ENCODE results near the gene SLX9. TPM values are rescaled to one million over a fixed set of nuclear protein-coding genes. Genes with fewer than 3 reads are reported as not detected.

SLX9 gene
- total RNA-seq, 3 donors from 2014 or later, result 15.8 to 17.7 (median 17.0) TPM

DNA sequence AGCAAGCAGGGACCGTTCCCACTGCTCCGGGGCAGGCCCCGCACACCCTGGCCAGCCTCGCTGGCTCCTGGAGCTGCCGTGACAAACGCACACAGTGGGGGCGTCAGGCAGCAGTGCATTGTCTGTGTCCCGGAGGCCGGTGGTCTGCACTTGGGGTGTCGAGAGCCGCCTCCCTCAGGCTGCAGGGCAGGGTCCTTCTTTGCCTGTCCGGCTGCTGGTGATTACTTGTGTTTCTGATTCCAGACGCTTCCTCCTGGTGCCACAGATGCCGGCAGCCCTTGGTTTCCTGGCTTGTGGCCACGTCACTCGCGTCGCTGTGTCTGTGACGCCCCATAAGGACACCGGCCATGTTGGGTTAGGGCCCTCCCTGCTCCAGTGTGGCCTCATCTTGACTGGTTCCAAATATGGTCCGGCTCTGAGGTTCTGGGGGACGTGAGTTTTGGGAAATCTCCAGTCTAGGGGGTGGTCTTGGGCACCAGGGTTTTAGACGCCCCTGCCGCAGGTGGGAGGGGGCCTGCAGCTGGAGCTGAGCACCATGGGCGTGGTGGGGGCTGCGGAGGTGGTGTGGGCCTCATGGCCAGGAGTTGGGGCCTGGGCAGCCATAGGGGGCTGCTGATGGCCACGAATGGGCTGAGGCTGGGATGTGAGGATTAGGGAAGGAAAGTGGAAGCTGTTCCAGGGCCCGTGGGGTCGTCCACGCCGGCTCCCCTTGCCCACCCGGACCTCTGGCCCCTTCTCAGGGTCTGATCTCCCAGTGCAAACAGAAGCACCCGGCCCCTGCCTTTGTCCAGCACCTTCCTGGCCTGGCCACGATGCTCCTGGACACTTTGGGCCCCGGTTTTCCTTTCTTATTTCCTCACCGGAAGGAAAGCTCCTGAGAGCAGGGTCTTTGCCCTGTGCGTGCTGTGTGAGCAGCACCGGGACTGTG lies 41.0 kb downstream of the SLX9 start:
- H3K27me3 ChIP-seq, result no peaks in the 10 kb centered on the region
- no peak for DNase-seq (ENCODE audit: low spot score in 2 of 2)
- H3K27ac ChIP-seq, result no peak overlapping the region
- TF ChIP-seq POLR2A (IDR thresholded peaks at IDR 0.05), result no peak
- TF ChIP-seq, protein P1, sequence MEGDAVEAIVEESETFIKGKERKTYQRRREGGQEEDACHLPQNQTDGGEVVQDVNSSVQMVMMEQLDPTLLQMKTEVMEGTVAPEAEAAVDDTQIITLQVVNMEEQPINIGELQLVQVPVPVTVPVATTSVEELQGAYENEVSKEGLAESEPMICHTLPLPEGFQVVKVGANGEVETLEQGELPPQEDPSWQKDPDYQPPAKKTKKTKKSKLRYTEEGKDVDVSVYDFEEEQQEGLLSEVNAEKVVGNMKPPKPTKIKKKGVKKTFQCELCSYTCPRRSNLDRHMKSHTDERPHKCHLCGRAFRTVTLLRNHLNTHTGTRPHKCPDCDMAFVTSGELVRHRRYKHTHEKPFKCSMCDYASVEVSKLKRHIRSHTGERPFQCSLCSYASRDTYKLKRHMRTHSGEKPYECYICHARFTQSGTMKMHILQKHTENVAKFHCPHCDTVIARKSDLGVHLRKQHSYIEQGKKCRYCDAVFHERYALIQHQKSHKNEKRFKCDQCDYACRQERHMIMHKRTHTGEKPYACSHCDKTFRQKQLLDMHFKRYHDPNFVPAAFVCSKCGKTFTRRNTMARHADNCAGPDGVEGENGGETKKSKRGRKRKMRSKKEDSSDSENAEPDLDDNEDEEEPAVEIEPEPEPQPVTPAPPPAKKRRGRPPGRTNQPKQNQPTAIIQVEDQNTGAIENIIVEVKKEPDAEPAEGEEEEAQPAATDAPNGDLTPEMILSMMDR (IDR thresholded peaks at IDR 0.05), result no peak
- H3K9me3 ChIP-seq, result no peaks in the 10 kb centered on the region
- H3K4me1 ChIP-seq, result peaks cover 0 to 4% of the 10 kb centered on the region in 2 donors
- H3K36me3 ChIP-seq, result no peaks in the 10 kb centered on the region
- intact Hi-C loops (cut with DNase I; ENCODE audit: low total_unique reads), result no loop called here
- H3K4me3 ChIP-seq, result no peak overlapping the region

DNA sequence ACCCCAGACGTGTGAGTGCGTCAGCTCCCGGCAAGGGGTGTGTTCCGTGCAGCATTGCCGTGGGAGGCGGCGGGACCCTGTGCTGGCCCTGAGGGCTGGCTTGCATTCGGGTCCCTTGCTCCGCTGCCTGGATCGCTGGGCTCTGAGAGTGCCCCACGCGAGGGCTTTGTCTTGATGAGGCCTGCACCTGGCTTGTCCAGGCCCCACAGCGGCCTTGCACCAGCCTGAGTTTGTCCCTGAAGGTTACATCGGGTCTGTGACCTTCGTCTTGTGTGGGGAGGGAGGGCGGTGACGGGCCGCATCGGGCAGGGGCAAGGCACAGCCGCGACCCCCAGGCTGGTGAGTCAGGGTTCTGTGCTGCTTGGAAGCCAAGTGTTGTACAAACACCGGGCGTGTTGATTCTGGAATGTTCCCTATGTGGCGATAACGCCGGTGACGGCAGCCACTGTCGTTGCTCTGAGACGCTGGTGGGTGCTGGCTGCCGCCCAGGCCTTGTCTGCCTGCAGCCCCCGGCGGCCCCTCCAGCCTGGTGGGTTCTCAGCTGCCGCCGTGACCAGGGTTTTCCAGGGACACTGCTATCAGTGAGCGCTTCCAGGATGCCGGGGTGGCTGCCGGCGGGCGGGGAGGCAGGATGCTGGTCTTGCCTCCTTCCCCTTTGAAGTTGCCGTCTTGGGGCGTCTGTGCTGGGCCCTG lies 42.9 kb downstream of the SLX9 start:
- Histone ChIP-seq H3K27me3 (no peaks in the 10 kb centered on the region), H3K36me3 (no peaks in the 10 kb centered on the region), H3K4me1 (peaks cover 0 to 4% of the 10 kb centered on the region in 2 donors), H3K9me3 (no peaks in the 10 kb centered on the region), H3K27ac (no peak overlapping the region), H3K4me3 (no peak overlapping the region)
- intact Hi-C loops (cut with DNase I; ENCODE audit: low total_unique reads), result no loop called here
- TF ChIP-seq POLR2AphosphoS5 (IDR thresholded peaks at IDR 0.05), result no peak
- no peak for TF ChIP-seq POLR2A (IDR thresholded peaks at IDR 0.05)
- TF ChIP-seq, protein P1 (IDR thresholded peaks at IDR 0.05), result no peak
- no peak for DNase-seq (ENCODE audit: low spot score in 2 of 2)

DNA sequence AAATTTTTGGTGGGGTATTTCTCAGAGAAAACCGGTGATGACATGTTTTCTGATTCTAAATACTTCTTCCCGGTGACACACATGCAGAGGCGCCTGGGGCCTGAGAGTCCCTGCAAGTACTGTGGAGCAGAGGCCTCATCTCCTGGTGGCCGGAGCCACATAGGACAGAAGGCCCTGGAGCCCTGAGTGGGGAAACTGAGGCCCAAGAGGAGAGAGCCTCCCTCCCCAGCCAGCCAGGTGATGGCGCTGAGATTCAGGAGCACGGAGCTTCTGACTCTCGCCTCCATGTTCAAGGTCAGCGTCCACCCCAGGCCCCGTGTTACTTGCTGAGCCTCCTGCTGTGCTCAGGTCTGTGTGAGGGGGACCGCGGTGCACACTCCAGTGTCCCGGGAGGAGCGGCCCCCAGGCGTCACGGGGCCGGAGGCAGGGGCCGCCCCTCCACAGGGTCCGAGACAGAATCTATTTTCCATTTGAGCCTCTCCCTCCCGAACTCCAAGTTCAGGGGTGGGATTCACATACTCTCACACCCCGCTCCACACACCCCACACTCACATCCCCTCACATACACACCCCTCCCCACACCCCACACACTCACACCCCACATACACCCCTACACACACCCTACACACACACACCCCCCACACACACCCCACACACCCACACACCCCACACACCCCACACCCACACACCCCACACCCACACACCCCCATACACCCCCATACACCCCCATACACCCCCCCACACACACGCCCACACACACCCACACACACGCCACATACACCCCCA lies 43.8 kb downstream of the SLX9 start:
- no peak overlapping the region for H3K27ac ChIP-seq
- DNase-seq (ENCODE audit: low spot score in 2 of 2), result no peak

GRCh38 chr21:44984428-44984791 lies 44.6 kb downstream of the SLX9 start:
- Histone ChIP-seq H3K4me3 (no peak overlapping the region), H3K4me1 (peaks cover 0 to 4% of the 10 kb centered on the region in 2 donors), H3K27me3 (no peaks in the 10 kb centered on the region), H3K27ac (peak overlapping the region; percentile 29 to 61), H3K9me3 (no peaks in the 10 kb centered on the region), H3K36me3 (no peaks in the 10 kb centered on the region)
- intact Hi-C loops (cut with DNase I; ENCODE audit: low total_unique reads), result no loop called here
- TF ChIP-seq POLR2AphosphoS5 (IDR thresholded peaks at IDR 0.05) (no peak), POLR2A (IDR thresholded peaks at IDR 0.05) (no peak)
- TF ChIP-seq, protein P1 (IDR thresholded peaks at IDR 0.05), result no peak
- no peak for DNase-seq (ENCODE audit: low spot score in 2 of 2)

More for the DNA sequence above, 43.8 kb downstream of the SLX9 start:
- intact Hi-C loops (cut with DNase I; ENCODE audit: low total_unique reads), result no loop called here
- TF ChIP-seq, protein P1 (IDR thresholded peaks at IDR 0.05), result no peak
- TF ChIP-seq POLR2A (IDR thresholded peaks at IDR 0.05), result no peak
- TF ChIP-seq POLR2AphosphoS5 (IDR thresholded peaks at IDR 0.05), result no peak
- Histone ChIP-seq H3K9me3 (no peaks in the 10 kb centered on the region), H3K4me1 (peaks cover 0 to 4% of the 10 kb centered on the region in 2 donors), H3K4me3 (no peak overlapping the region), H3K36me3 (no peaks in the 10 kb centered on the region), H3K27me3 (no peaks in the 10 kb centered on the region)

Measured in breast epithelium (tissue), 4 donors.